AML-193 (cell line): ENCODE data around the gene WASHC3.

Experiments used
- DNase-seq, 2 experiments: peaks; one replicate each; lab custom pipeline; 2025; lab: John Stamatoyannopoulos, UW

Gene WASHC3

GRCh38 chr12:101968770-101969169, 93.0 kb downstream of the WASHC3 start:
- DNase-seq = no peak

GRCh38 chr12:101967506-101967905, 94.3 kb downstream of the WASHC3 start:
- DNase-seq = no peak

GRCh38 chr12:101966496-101966895, 95.3 kb downstream of the WASHC3 start:
- DNase-seq = no peak

GRCh38 chr12:101963697-101964096, 98.1 kb downstream of the WASHC3 start:
- no peak for DNase-seq
